HFF-Myc (cell line): ENCODE data around the gene TIGD1.

Experiments
- DNase-seq: peaks from one replicate; pipeline ENCODE4 v3.0.0-alpha.2; 2011; ENCODE audit warnings: low read depth; ENCODE audit errors: extremely low read depth
- H3K4me3 ChIP-seq: replicated peaks from 2 replicates; pipeline ENCODE4 v1.5.1; 2011; ENCODE audit warnings: low read depth, mild to moderate bottlenecking, control low read depth, low read length
- TF ChIP-seq, protein P1 (sequence below): IDR thresholded peaks from 2 replicates; pipeline ENCODE4 v1.5.1; 2012; ENCODE audit warnings: mild to moderate bottlenecking, low read depth, low read length, control low read depth; ENCODE audit errors: missing control alignments

The TIGD1 gene

DNA sequence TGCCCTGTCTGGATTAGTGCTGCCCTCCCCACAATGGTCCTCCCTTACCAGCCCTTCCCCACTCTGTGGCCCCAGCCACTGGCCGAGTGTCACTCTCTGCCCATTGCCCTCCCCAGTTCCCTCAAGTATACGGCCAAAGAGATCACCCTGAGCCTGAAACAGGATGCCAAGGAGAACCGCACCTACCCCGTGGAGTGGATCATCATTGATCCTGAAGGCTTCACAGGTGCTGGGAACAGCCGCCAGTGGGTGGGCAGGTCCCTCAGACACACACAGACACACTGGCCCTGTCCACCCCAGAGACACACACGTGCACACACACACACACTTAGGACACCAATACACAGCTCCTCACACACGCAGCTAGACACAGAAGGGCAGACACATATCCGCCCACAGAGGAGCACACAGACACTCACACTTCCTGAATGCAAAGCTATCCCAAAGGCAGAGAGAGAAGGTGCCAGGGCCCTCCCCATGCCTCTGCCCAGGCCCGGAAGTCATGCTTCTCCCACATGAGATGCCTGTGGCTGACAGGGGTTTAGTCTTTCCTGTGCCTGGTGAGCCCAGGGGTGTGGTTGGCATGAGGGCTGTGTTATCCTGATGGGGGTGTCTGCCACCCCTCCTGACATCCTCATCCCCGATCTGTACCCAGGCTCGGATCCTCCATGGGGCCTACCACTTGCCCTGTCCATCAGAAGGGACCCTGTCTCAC is 21.5 kb downstream of the TIGD1 start:
- no peak overlapping the region for H3K4me3 ChIP-seq
- no peak for DNase-seq
- TF ChIP-seq, protein P1, sequence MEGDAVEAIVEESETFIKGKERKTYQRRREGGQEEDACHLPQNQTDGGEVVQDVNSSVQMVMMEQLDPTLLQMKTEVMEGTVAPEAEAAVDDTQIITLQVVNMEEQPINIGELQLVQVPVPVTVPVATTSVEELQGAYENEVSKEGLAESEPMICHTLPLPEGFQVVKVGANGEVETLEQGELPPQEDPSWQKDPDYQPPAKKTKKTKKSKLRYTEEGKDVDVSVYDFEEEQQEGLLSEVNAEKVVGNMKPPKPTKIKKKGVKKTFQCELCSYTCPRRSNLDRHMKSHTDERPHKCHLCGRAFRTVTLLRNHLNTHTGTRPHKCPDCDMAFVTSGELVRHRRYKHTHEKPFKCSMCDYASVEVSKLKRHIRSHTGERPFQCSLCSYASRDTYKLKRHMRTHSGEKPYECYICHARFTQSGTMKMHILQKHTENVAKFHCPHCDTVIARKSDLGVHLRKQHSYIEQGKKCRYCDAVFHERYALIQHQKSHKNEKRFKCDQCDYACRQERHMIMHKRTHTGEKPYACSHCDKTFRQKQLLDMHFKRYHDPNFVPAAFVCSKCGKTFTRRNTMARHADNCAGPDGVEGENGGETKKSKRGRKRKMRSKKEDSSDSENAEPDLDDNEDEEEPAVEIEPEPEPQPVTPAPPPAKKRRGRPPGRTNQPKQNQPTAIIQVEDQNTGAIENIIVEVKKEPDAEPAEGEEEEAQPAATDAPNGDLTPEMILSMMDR: no peak

- no peak overlapping the region for H3K4me3 ChIP-seq
- TF ChIP-seq, protein P1: no peak
- DNase-seq: no peak
Measured at GRCh38 chr2:232527905-232528470, 22.4 kb downstream of the TIGD1 start.

DNA sequence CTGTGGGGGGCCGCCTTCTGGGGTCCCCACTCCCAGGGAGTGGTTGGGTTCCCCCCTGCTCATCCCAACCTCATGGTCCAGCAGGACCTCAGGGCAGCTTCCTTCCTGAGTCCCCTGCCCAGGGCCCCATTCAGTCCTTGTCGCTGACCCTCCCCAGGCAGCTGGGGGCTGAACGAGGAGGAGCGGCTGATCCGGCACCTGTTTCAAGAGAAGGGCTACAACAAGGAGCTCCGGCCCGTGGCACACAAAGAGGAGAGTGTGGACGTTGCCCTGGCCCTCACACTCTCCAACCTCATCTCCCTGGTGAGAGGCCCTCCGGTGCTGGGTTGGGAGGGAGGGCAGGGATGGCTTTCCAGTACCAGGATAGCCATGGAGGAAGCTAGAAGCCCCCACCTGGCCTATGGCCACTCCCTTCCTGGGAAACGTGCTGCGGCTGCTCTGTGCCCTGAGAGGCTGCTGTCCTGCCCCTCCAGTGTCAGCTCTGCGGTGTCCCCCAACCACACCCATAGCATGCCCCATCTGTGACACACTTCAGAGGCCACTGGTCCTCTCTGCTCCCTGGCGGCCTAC is 23.9 kb downstream of the TIGD1 start:
- H3K4me3 ChIP-seq: no peak overlapping the region
- TF ChIP-seq, protein P1: no peak
- DNase-seq: no peak

GRCh38 chr2:232525791-232526371 is 24.5 kb downstream of the TIGD1 start, which contains the start of gene CHRND:
TSS of gene CHRND (plus strand) at chr2:232526160. CDS start at chr2:232526216, 56 bp downstream.
- TF ChIP-seq, protein P1: no peak
- DNase-seq: no peak
- no peak within 1 kb of the TSS for H3K4me3 ChIP-seq

DNA sequence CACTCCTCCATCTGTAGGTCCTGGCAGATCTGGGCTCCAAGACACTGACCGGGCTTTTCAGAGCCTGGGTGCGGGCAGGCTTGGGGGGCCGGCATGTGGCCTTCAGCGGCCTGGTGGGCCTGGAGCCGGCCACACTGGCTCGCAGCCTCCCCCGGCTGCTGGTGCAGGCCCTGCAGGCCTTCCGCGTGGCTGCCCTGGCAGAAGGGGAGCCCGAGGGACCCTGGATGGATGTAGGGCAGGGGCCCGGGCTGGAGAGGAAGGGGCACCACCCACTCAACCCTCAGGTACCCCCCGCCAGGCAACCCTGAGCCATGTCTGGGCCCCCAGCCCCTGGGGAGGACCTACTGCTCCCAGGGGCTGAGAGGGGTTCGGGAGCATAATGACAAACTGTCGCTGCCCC is 25.2 kb downstream of the TIGD1 start:
- TF ChIP-seq, protein P1: no peak
- no peak for DNase-seq
- no peak overlapping the region for H3K4me3 ChIP-seq

DNA sequence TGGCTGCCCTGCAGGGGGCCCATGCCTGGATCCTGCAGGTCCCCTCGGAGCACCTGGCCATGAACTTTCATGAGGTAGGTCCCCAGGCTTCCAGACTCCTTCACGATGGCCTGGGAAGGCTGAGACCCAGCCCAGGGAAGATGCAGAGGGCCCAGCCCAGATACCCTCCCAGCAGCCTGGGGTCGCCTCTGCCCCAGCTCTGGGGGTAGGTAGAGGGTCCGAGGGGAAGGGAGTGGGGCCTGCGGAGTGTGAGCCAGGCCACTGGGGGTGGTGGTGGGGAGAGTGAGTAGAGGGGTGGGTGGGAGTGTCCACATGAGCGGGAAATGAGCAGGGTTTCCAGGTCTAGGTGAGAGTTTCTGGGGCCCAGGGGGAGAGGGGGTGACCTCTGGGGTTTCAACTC is 25.6 kb downstream of the TIGD1 start:
- no peak for DNase-seq
- TF ChIP-seq, protein P1: no peak
- no peak overlapping the region for H3K4me3 ChIP-seq
